ENCODE data around the gene ST3GAL3.
A peak's percentile ranks its signal among the peaks of the same experiment; 100 is the strongest.
"Not testable (repeated sequence)": the region's sequence is repeated elsewhere in the genome, so short reads cannot be mapped to it uniquely, and the experiment has no call there.

ST3GAL3 gene

GRCh38 chr1:43760745-43761317, 53.5 kb downstream of the ST3GAL3 start:
- no peak for DNase-seq

- peak; percentile 34 for DNase-seq
Measured at GRCh38 chr1:43763497-43763973, 56.2 kb downstream of the ST3GAL3 start.

DNA sequence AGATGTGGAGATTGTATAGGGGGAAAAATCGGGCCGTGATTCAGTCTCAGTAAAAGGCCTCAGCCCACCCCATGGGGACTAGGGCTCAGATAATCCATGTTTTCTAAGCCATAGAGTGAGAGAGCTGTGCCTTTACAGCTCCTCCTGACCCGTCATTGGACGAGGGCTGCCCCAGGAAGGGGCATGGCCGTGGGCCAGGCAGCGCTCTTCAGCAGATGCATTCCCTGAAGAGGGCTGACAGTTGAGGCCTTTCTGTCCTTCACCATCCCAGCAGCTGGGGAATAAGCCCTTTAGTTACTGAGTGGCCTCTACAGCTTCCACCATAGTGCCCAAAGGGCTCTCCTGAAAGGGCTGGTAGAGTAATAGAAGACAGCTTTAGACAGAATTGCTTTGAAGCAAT, 57.2 kb downstream of the ST3GAL3 start:
- no peak for DNase-seq

- DNase-seq: no peak
Measured at GRCh38 chr1:43766086-43766784, 58.9 kb downstream of the ST3GAL3 start.

DNA sequence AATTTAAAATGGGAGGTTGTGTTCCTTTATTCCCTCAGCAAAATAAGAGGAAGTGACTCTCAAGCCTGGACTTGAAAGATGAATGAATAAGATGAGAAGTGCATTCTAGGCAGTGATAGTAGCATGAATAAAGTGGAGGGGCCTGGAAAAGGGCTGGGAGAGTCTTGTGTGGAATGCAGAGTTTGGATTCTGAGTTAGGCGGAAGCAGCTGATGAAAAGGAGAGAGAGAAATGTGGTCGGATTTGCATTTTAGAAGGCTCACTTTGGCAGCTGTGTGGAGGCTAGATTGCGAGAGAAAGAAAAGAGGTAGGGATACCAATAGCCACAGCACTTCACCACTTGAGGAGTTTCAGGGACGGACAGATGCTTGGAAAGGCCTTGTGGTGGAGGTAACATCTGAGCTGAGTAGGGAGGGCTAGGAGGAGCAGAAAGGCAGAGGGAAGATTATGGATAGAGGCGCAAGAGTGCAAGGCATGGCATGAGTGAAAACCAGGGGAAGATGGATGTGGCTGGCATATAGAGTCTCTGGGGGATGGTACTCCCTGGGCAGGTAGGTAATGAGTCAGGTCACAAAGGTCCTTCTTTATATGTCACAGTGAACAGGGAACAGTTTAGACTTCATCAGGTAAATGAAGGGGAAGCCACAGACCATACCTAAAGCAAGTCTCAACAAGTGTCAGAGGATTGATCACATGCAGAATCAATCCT, 59.6 kb downstream of the ST3GAL3 start:
- DNase-seq: no peak

- DNase-seq: no peak
Measured at GRCh38 chr1:43768168-43768567, 60.8 kb downstream of the ST3GAL3 start.

DNA sequence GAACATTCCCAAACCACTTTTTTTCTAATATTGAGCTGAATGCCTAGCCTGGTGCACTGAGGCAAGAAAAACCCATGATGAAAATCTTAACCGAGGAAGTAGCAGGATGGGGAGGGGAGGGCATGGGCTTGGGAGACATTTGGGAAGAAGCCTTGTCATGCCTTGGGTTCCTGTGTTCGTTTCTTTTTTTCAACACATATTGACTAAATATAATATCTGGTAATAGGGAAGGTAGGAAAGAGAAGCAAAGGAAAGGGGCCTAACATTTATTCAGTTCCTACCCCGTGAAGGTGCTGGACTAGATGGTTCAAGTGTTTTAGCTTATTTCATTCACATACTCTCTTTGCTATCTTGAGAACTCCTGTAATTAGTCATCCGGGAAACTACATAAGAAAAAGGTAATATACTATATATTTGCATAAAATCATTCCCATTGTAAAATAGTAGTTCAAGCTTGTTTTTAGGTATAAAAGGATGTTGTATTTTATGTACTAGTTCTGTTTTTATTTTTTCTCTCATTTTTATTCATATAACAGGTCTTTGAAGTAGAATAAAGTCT, 62.1 kb downstream of the ST3GAL3 start:
- no peak for DNase-seq

DNA sequence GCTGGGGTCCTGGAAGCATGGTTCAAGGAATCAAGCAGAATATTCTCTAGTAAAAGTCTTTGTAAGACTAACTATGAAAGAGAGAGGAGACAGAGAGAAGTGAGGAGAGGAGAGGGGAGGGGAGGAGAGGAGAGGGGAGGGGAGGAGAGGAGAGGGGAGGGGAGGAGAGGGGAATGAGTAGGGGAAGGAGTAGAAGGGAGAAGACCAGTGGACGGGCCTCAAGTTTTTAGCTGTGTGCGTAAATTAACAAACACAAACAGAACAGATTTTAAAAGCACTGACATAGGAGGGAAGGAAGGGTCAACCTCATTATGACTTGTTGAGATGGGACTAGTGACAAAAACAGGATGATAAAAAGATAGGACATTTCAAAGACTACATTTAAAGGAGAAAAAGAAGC, 62.8 kb downstream of the ST3GAL3 start:
- no peak for DNase-seq

DNA sequence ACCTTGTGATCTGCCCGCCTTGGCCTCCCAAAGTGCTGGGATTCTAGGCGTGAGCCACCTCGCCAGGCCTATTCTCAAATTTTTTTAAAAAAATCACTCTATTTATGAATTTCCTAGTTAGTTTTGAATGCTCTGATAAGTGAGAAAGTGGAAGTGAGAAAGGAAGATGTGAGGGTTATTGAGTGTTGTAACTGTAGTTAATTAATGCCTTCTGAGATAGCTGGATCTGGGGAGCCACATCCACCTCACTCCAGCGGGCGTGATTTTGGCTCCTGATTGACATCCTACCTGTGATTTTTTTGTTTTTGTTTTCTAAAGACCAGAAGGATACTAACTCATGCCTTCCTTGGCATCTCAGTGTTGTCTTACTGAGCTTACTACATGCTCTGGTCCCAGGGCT, 65.6 kb downstream of the ST3GAL3 start:
- no peak for DNase-seq

DNA sequence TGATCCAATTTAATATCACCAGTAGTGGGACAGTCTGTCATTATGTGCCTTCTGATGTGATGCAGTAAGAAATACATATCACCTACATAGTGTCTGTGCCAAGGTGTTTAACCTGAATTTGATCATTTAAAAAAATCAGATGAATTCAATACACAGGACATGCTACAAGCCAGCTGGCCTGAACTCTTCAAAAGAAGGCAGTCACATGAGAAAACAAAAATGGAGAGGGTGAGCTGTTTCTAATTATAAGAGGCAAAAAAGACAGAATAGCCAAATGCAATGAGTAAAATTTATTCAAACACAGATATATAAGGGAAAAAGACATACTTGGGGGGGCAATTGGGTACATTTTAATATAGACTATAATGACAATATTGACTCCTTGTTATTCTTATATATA, 66.5 kb downstream of the ST3GAL3 start:
- no peak for DNase-seq

GRCh38 chr1:43774359-43774758, 67.0 kb downstream of the ST3GAL3 start:
- DNase-seq: no peak

DNA sequence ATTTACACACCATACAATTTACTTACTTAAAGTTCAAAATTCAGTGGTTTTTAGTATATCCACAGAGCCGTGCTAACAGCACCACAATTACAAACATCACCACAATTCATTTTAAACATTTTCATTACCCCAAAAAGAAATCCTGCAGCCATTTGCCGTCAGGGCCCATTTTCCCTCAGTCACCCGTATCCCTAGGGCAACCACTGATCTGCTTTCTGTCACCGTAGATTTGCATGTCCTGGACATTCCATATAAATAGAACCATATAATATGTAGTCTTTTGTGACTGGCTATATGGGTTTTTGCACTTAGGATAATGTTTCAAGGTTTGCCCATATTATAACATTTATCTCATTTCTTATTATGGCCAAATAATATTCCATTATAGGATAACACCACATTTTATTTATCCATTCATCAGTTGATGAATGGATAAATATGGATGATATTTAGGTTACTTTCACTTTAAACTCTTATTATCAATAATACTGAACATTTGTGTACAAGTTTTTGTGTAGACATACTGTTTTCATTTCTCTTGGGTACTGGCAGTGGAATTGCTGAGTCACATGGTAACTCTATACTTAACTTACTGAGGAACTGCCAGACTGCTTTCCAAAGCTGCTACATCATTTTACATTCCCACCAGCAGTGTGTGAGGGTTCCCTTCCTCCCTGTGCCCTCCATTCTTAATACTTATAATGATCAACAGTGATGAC, 68.9 kb downstream of the ST3GAL3 start:
- DNase-seq: no peak

DNA sequence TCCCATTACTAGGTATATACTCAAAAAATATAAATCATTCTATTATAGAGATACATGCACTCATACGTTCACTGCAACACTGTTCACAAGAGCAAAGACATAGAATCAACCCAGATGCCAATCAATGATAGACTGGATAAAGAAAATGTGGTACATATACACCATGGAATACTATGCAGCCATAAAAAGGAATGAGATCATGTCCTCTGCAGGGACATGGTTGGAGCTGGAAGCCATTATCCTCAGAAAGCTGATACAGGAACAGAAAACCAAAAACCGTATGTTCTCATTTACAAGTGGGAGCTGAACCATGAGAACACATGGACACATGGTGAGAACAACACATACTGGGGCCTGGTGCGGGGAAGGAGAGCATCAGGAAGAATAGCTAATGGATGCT, 70.6 kb downstream of the ST3GAL3 start:
- DNase-seq: not testable (repeated sequence)

GRCh38 chr1:43779266-43779665, 71.9 kb downstream of the ST3GAL3 start:
- DNase-seq: no peak

- no peak for DNase-seq
Measured at GRCh38 chr1:43779805-43780403, 72.6 kb downstream of the ST3GAL3 start.

- no peak for DNase-seq
Measured at GRCh38 chr1:43781574-43781973, 74.2 kb downstream of the ST3GAL3 start.

GRCh38 chr1:43783096-43783670, 75.8 kb downstream of the ST3GAL3 start:
- no peak for DNase-seq

DNA sequence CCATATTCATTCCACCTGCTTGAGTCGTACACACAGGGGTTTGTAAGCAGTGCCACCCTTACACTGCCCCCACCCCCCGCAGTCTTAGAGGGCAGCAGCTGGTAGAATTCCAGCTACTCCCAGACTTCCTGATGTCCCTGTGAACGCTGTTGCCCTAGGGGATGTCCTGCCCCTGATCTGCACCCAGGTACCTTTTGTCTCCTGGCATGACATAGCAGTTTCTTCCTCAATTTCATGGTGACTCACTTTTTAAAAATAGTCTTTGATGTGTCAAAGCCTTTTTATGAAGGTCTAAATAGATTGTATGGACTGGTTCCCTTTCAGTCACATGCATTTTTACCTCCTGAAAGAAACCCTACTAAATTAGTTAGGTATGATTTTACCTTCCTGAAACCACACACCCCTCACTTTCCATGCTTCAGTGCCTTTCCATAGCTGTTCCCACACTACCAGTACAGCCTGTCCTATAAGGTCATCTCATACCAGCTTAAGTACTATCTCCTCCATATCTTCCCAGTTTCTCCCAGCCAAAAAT, 76.4 kb downstream of the ST3GAL3 start:
- DNase-seq: no peak

GRCh38 chr1:43786201-43786958, 79.0 kb downstream of the ST3GAL3 start:
- DNase-seq: no peak

DNA sequence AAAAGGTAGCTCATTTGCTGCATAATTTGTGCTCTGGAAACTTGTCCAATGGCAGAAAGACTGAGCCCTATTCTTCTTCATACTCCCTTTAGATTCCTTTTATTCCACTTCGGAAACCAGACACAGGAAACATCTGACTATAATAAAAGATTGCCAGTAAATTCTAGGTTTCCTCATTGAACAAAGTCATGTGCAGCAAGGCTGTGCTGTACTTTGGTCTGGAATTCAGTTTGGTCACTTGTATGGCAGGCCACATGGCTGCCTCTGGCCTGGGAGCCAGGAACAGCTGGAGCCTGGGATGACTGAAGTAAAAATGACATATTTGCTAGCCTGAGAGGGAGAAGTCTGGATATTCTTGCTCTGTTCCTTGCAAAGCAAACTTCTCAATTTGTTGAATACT, 79.6 kb downstream of the ST3GAL3 start:
- DNase-seq: no peak

All from CD4-positive, alpha-beta T cell treated with Interleukin-15 for 1 hour (primary cell).